Gastrocnemius medialis (tissue), 4 donors: ENCODE results near the gene ZBTB21. TPM values are rescaled to one million over a fixed set of nuclear protein-coding genes. Genes with fewer than 3 reads are reported as not detected.

Experiments
- ATAC-seq, 2 donors: fragments of 150-250 bp; one replicate each; pipeline ENCODE4 v1.9.1; 2016
- DNase-seq, 2 donors: peaks; one replicate each; pipeline ENCODE4 v3.0.0-alpha.2; 2019
- H3K27ac ChIP-seq, 4 donors: fragments of 200-600 bp; sonication (generic); 1 replicate in 1 of 4; 2 replicates in 3 of 4; pipeline ENCODE4 v1.5.1; 2016 to 2018; ENCODE audit warnings: mild to moderate bottlenecking in 2 of 4, moderate library complexity in 1 of 4
- H3K27me3 ChIP-seq, 3 donors: fragments of 200-600 bp; sonication (generic) in 2 of 3; 1 replicate in 1 of 3; 2 replicates in 2 of 3; pipeline versions ENCODE4 v1.5.1 to v1.6.0; 2016 to 2019; ENCODE audit warnings: mild to moderate bottlenecking in 1 of 3, moderate library complexity in 1 of 3
- H3K36me3 ChIP-seq, 2 donors: fragments of 200-600 bp; sonication (generic) in 1 of 2; one replicate each; pipeline ENCODE4 v1.5.1; 2017 to 2018
- H3K4me1 ChIP-seq, 2 donors: fragments of 200-600 bp; sonication (generic) in 1 of 2; one replicate each; pipeline ENCODE4 v1.5.1; 2016 to 2017; ENCODE audit warnings: mild to moderate bottlenecking in 2 of 2
- H3K4me3 ChIP-seq, 4 donors: fragments of 200-600 bp; sonication (generic) in 3 of 4; 1 replicate in 1 of 4; 2 replicates in 3 of 4; pipeline ENCODE4 v1.5.1; 2016 to 2019; ENCODE audit warnings: mild to moderate bottlenecking in 2 of 4
- H3K9me3 ChIP-seq, 3 donors: fragments of 200-600 bp; sonication (generic) in 2 of 3; 1 replicate in 1 of 3; 2 replicates in 2 of 3; pipeline ENCODE4 v1.5.1; 2016 to 2019
- CTCF ChIP-seq, 5 experiments: fragments of 450-650 bp in 3 of 5; fragments of 200-600 bp in 2 of 5; sonication (generic) in 2 of 5; IDR thresholded peaks in 4 of 5; conservative IDR thresholded peaks in 1 of 5; 1 replicate in 4 of 5; 2 replicates in 1 of 5; pipeline ENCODE4 v1.5.1; 2016 to 2019; ENCODE audit warnings: antibody characterized with exemption in 5 of 5, mild to moderate bottlenecking in 3 of 5, moderate library complexity in 3 of 5
- POLR2A ChIP-seq, 2 donors: fragments of 450-650 bp; IDR thresholded peaks; one replicate each; pipeline ENCODE4 v1.6.1; 2017; ENCODE audit warnings: antibody characterized with exemption in 2 of 2, mild to moderate bottlenecking in 2 of 2, moderate library complexity in 2 of 2
- in situ Hi-C, 4 donors: fragments of 200-750 bp; cut with MboI; loops; one replicate each; pipeline versions ENCODE4 v1.15.0 to v1.8.0; 2017; ENCODE audit warnings: low sequenced_read_pairs in 4 of 4
- intact Hi-C: fragments of 100-400 bp; cut with DNase I; formaldehyde crosslinking; loops from one replicate; pipeline ENCODE4 v1.15.1; 2023; ENCODE audit warnings: low total_unique reads
- total RNA-seq, 4 donors: library from RNA; depleted of rRNA; stranded (reverse); fragments of >200 nt; gene quantifications; one replicate each; pipeline versions ENCODE4 v1.1.0 to v1.2.3, GENCODE V29; 2016

The ZBTB21 gene
- total RNA-seq, 4 donors from 2014 or later = 1.9 to 5.0 (median 4.0) TPM

- no peak overlapping the region for H3K4me3 ChIP-seq
- no peak overlapping the region for H3K27ac ChIP-seq
- DNase-seq (no peak), ATAC-seq (no peak)
- H3K36me3 ChIP-seq = no peaks in the 10 kb centered on the region
- no peak for TF ChIP-seq CTCF (IDR thresholded peaks at IDR 0.05 in 4 of 5, conservative IDR thresholded peaks at IDR 0.05 in 1 of 5)
- TF ChIP-seq POLR2A (IDR thresholded peaks at IDR 0.05) = no peak
- intact Hi-C loops = no loop called here
- H3K27me3 ChIP-seq = no peaks in the 10 kb centered on the region
- in situ Hi-C loops = no loop called here
- H3K4me1 ChIP-seq = peaks cover 0 to 8% of the 10 kb centered on the region in 2 donors
- H3K9me3 ChIP-seq = no peaks in the 10 kb centered on the region
Measured at GRCh38 chr21:42041711-42042110, 31.6 kb upstream of the ZBTB21 start.

- no peaks in the 10 kb centered on the region for H3K27me3 ChIP-seq
- peaks cover 0 to 8% of the 10 kb centered on the region in 2 donors for H3K4me1 ChIP-seq
- H3K4me3 ChIP-seq = no peak overlapping the region
- DNase-seq (no peak), ATAC-seq (no peak)
- no peak overlapping the region for H3K27ac ChIP-seq
- intact Hi-C loops (no loop called here), in situ Hi-C loops (no loop called here)
- H3K36me3 ChIP-seq = no peaks in the 10 kb centered on the region
- no peak for TF ChIP-seq POLR2A (IDR thresholded peaks at IDR 0.05)
- TF ChIP-seq CTCF (IDR thresholded peaks at IDR 0.05 in 4 of 5, conservative IDR thresholded peaks at IDR 0.05 in 1 of 5) = no peak
- no peaks in the 10 kb centered on the region for H3K9me3 ChIP-seq
Measured at GRCh38 chr21:42041246-42041645, 31.1 kb upstream of the ZBTB21 start.

- Histone ChIP-seq H3K4me3 (no peak overlapping the region), H3K4me1 (peaks cover 0 to 8% of the 10 kb centered on the region in 2 donors), H3K9me3 (no peaks in the 10 kb centered on the region), H3K27ac (peak overlapping the region in 1 of 4 donors; percentile 56), H3K36me3 (no peaks in the 10 kb centered on the region), H3K27me3 (no peaks in the 10 kb centered on the region)
- ATAC-seq = peak; percentile 40 to 50
- peak in 1 of 2 donors; percentile 30 for DNase-seq
- TF ChIP-seq POLR2A (IDR thresholded peaks at IDR 0.05) (no peak), CTCF (IDR thresholded peaks at IDR 0.05 in 4 of 5, conservative IDR thresholded peaks at IDR 0.05 in 1 of 5) (no peak)
- in situ Hi-C loops (no loop called here), intact Hi-C loops (no loop called here)
Measured at GRCh38 chr21:42040411-42041180, 30.4 kb upstream of the ZBTB21 start.

GRCh38 chr21:42039911-42040351, 29.8 kb upstream of the ZBTB21 start:
- Histone ChIP-seq H3K4me1 (peaks cover 0 to 8% of the 10 kb centered on the region in 2 donors), H3K9me3 (no peaks in the 10 kb centered on the region), H3K27me3 (no peaks in the 10 kb centered on the region), H3K27ac (peak overlapping the region in 2 of 4 donors; percentile 56 to 61), H3K4me3 (no peak overlapping the region), H3K36me3 (no peaks in the 10 kb centered on the region)
- intact Hi-C loops (no loop called here), in situ Hi-C loops (no loop called here)
- ATAC-seq = peak in 1 of 2 donors; percentile 22
- DNase-seq = no peak
- no peak for TF ChIP-seq CTCF (IDR thresholded peaks at IDR 0.05 in 4 of 5, conservative IDR thresholded peaks at IDR 0.05 in 1 of 5)
- no peak for TF ChIP-seq POLR2A (IDR thresholded peaks at IDR 0.05)
